ENCODE results near the gene USP32. TPM values are rescaled to one million over a fixed set of nuclear protein-coding genes. Genes with fewer than 3 reads are reported as not detected.

Gene USP32
- total RNA-seq, 1 experiment from 2014 or later, result 62.9 TPM

DNA sequence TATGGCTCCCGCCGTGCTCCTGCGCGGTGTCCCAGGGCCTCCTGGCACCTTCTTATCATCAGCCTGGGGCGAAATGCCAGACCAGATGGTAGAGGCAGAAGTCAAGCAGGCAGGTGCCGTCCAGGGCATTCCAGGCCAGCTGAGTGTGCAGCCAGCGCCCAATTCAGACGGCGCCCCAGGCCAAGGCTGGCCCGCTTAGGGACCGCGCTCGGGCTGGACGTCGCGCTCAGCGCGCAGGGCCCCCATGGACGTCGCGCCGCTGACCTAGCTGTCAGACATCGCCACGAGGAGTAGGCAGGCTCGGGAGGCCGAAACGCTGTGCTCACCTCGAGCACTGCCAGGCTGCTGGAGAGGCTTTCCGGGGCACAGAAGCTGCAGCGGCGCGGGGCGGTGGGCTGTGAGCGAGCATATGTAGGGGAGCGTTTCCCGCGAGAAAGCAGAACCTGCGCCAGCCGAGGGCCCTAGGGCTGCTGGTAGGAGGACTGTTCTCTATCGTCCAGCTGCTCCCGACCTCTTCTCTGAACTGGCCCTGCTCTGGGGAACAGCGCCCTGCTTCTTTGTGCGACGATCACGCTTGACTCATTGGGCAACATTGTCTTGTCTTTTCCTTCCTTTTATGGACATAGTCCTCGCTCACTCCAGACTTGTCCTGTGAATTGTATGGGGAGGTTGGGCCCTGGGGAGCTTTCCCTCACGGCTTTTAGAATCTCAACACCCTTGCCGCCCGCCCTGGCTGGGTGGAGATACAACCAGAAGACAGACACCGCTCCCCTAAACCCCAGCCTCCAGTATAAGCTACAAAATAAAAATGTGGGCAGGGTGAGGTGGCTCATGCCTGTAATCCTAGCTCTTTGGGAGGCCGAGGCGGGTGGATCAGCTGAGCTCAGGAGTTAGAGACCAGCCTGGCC is 250.6 kb downstream of the USP32 start:
- Mint-ChIP-seq H3K4me3 (ENCODE audit: unreplicated experiment) (peak overlapping the region; percentile 71), H3K27me3 (ENCODE audit: insufficient read depth, unreplicated experiment) (peaks cover 28% of the 10 kb centered on the region), H3K9me3 (ENCODE audit: unreplicated experiment) (no peaks in the 10 kb centered on the region), H3K36me3 (ENCODE audit: insufficient read depth, unreplicated experiment) (no peaks in the 10 kb centered on the region), H3K4me1 (ENCODE audit: insufficient read depth, unreplicated experiment) (peaks cover 18% of the 10 kb centered on the region), H3K27ac (ENCODE audit: low read depth, unreplicated experiment) (peak overlapping the region; percentile 55)
- intact Hi-C loops (cut with micrococcal nuclease), result loop anchor here (10.0 kb wide), 1 partner anchor 93 kb away; no protein-coding TSS in a partner anchor
- BruUV-seq (replicated peaks), result no TSS peak
- no peak for TF ChIP-seq CTCF (IDR thresholded peaks at IDR 0.05; ENCODE audit: unreplicated experiment)
- POLR2A ChIA-PET, result interaction anchor here (0.6 to 2.1 kb wide), 6 partner anchors 9 to 274 kb away, joined by 3 to 5 read pairs (median 4); no protein-coding TSS in a partner anchor
- CTCF ChIA-PET, result interaction anchor here (0.6 to 2.6 kb wide), 20 partner anchors 8 to 868 kb away, joined by 3 to 25 read pairs (median 5); no protein-coding TSS in a partner anchor
- no peak for DNase-seq (ENCODE audit: unreplicated experiment)

DNA sequence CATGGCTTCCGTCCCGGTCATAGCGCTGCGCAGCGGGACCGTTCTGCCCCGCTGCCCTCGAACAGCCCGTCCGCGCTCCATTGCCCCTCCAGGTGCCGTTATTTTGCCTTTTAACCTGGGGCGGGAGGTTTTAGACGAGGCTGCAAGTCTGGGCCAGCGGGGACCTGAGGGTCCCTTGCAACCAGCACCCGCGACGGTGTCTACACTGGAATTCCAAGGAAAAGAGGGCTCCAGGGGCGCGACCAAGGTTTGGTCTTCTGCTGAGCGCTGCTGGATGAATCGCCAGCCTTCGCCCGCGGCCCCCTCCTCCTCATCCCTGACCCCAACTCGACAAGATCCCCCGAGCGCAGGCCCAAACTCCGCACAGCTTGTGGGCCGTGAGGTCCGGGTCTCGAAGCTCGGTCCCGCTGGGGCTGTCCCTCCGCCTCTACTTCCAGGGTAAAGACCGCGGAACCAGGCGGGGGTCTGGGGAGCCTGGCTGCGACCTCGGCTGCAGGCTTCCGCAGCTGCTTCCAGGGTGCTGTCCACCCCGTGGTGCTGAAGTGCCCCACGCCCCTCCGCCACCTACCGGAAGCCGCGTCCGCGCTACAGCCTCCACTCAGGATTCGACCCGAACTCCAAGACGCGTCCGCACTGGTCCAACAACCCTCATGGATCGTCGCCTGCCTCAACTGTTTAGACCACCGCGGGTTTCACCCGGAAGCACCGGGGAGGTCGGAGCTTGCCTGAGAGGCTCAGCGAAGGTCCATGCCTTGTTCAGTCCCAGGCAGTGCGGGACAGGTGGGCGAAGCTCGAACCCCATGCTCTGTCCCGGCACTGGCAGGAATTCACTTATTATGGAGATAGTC is 252.3 kb downstream of the USP32 start:
- Mint-ChIP-seq H3K36me3 (ENCODE audit: insufficient read depth, unreplicated experiment) (no peaks in the 10 kb centered on the region), H3K4me1 (ENCODE audit: insufficient read depth, unreplicated experiment) (peaks cover 18% of the 10 kb centered on the region), H3K4me3 (ENCODE audit: unreplicated experiment) (no peak overlapping the region), H3K9me3 (ENCODE audit: unreplicated experiment) (no peaks in the 10 kb centered on the region), H3K27me3 (ENCODE audit: insufficient read depth, unreplicated experiment) (peaks cover 11% of the 10 kb centered on the region), H3K27ac (ENCODE audit: low read depth, unreplicated experiment) (no peak overlapping the region)
- DNase-seq (ENCODE audit: unreplicated experiment), result no peak
- intact Hi-C loops (cut with micrococcal nuclease), result loop anchor here (10.0 kb wide), 1 partner anchor 95 kb away; no protein-coding TSS in a partner anchor
- CTCF ChIA-PET, result interaction anchor here (1.1 kb wide), 1 partner anchor 11 kb away, joined by 5 read pairs; no protein-coding TSS in a partner anchor
- no TSS peak for BruUV-seq (replicated peaks)
- POLR2A ChIA-PET, result no interaction called here
- peak; percentile 35 for TF ChIP-seq CTCF (IDR thresholded peaks at IDR 0.05; ENCODE audit: unreplicated experiment)

- Mint-ChIP-seq H3K27me3 (ENCODE audit: insufficient read depth, unreplicated experiment) (peaks cover 4% of the 10 kb centered on the region), H3K4me1 (ENCODE audit: insufficient read depth, unreplicated experiment) (peaks cover 13% of the 10 kb centered on the region), H3K9me3 (ENCODE audit: unreplicated experiment) (no peaks in the 10 kb centered on the region), H3K36me3 (ENCODE audit: insufficient read depth, unreplicated experiment) (no peaks in the 10 kb centered on the region), H3K27ac (ENCODE audit: low read depth, unreplicated experiment) (no peak overlapping the region), H3K4me3 (ENCODE audit: unreplicated experiment) (no peak overlapping the region)
- ChIA-PET POLR2A (no interaction called here), CTCF (interaction anchor here (0.6 to 1.1 kb wide), 4 partner anchors 10 to 282 kb away, joined by 3 to 5 read pairs (median 4); no protein-coding TSS in a partner anchor)
- intact Hi-C loops (cut with micrococcal nuclease), result no loop called here
- BruUV-seq (replicated peaks), result no TSS peak
- no peak for DNase-seq (ENCODE audit: unreplicated experiment)
- TF ChIP-seq CTCF (IDR thresholded peaks at IDR 0.05; ENCODE audit: unreplicated experiment), result no peak
These were observed 253.0 kb downstream of the USP32 start for GRCh38 chr17:60138769-60139437.
